Skin of body (tissue), 2 donors: ENCODE measurements around the gene HSPB9. TPM values are rescaled to one million over a fixed set of nuclear protein-coding genes. Genes with fewer than 3 reads are reported as not detected.

Experiments
- DNase-seq: peaks from one replicate; lab custom pipeline; 2025; lab: John Stamatoyannopoulos, UW
- total RNA-seq: library from RNA; depleted of rRNA; stranded (reverse); fragments of >200 nt; gene quantifications from one replicate; pipeline ENCODE4 v1.2.3, GENCODE V29; 2014

Gene HSPB9
- total RNA-seq, 1 donor from 2014 or later, result not detected

DNA sequence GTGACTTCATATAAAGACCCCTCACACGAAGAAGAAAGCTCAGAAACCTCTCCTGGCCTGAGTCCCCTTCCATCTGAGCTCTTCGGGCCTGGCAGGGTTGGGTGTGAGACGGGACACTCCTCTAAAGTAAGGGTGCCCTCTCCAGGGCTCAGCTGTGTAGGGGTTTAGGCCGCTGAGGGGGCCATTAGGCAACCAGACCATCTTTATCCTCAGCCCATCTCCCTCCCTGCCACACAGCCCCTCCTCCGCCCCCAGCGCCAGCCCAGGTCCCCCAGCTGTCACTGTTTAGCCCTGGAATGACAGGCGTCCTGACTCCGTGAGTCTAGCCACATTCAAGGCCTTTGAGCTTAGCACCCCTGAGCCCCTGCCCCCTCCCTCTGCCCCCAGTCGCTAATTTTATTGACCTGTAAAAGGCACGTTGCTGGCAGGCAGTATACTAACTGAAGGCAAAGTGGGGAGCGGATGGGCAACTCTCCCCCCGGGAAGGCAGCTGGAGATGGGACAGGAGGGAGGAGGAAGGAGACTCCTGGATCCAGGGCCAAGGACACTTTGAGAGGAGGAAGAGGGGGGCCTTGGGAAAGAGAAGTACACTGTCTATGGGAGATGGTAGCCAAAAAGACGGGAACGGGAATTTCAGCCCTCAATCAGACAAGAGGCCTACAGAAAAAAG is 23.7 kb upstream of the HSPB9 start:
- no peak for DNase-seq

DNA sequence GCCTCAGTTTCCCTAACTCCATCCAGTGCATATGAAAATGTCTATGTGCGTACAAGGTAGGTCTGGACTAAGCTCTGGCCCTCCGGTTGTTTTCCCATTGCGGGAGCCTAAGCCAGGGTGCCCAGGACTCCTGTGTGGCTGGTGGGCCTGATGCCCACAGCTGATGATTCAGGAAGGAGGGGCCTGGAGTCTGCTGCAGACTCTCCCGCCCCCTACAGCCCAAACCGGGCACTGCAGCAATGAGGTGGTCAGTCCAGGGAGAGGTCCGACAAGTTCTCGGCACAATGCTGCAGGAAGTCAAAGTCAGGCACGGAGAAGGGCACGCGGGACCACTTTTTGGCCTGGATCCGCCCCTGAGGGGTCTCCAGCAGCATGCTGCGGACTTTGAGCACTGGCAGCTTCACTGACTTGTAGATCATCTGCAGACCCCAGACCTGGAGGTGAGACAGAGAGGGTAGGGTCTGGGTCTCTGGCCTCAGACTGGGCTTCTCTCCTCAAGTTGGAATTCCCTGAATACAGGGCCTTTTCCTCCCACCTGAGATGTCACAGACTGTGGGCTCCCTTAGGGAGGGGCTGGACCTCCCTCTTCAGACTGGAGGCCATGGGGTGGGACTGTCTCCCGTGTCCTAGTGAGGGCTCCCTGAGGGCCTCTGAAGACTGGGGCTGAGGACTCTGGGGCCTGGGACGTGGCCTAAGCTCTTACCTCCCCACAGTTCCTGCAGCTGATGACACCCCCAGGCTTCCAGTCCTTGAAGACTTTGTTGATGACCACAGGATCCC is 20.9 kb upstream of the HSPB9 start:
- DNase-seq, result no peak

DNA sequence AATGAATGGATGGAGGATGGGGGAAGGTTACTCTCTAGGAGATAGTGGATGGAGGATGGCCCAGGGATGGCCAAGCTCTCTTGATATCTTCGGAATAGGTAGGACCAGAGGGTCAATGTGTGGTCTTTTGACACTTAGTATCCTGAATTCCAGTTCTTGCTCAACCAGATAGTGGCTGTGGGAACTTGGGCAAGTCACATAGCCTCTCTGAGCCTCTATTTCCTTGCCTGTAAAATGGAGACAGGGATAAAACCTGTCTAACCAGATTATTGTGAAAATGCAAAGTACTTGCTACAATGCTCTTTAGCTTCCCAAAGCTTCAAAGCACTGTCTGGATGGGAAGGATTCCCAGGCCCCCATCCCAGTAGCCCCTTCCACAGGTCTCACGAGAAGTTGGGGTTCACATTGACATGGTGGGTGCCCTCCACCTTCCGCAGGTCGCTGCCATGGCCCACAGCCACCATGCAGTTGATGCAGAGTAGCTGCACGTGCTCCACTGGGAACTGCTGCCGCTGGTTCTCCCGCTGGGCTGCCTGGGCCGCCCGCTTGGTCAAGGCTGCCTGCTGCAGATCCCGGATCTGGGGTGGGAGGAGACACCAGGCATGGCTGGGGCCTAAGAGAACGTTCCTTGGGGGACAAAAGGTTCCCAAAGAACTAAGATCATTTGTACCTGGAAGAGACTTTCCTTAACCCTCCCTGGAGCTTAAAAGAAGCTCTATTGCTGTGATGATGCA is 19.2 kb upstream of the HSPB9 start:
- DNase-seq, result no peak

DNA sequence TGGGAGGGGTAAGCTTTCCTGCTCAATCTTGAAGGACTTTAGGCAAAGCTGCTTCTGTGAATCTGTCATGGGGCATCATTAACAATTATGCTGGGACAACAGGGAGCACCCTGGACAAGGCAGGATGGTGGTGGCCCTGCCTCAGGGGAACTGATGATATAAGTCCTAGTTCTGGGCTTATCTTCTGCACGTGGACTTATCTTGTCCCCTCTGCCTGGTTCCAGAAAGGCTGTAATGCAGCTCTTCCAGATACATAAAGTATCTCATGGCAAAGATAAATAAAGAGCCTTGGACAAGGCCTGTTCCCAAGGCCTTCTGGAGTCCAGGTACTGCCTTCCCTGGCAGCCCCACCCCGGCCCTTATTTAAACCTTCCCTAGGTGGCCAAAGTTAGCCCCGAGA is 18.3 kb upstream of the HSPB9 start:
- DNase-seq, result no peak

DNA sequence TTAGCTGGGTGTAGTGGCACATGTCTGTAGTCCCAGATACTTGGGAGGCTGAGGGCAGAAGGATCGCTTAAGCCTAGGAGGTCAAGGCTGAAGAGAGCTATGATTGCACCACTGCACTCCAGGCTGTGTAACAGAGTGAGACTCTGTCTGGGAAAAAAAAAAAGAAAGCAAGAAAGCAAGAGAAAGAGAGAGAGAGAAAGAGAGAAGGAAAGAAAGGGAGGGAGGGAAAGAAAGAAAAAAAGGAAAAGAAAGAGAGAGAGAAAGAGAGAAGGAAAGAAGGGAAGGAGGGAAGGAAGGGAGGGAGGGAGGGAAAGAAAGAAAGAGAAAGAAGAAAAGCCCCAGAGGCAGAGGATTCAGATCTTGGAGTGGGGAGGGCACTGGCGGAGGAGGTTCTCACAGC is 16.6 kb upstream of the HSPB9 start:
- no peak for DNase-seq

DNA sequence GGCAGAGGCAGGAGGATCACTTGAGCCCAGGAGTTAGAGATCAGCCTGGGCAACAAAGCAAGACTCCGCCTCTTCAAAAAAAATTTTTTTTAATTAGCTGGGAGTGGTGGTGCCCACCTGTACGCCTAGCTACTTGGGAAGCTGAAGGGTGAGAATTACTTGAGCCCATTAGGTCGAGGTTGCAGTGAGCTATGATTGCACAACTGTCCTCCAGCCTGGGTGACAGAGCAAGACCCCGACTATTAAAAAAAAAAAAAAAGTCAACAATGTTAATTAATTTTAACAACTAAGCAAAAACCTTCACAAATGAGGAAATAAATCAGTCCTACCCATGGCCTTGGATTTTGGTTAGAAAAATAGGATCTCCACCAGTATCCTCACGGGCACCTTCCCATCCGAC is 15.5 kb upstream of the HSPB9 start:
- DNase-seq, result no peak

DNA sequence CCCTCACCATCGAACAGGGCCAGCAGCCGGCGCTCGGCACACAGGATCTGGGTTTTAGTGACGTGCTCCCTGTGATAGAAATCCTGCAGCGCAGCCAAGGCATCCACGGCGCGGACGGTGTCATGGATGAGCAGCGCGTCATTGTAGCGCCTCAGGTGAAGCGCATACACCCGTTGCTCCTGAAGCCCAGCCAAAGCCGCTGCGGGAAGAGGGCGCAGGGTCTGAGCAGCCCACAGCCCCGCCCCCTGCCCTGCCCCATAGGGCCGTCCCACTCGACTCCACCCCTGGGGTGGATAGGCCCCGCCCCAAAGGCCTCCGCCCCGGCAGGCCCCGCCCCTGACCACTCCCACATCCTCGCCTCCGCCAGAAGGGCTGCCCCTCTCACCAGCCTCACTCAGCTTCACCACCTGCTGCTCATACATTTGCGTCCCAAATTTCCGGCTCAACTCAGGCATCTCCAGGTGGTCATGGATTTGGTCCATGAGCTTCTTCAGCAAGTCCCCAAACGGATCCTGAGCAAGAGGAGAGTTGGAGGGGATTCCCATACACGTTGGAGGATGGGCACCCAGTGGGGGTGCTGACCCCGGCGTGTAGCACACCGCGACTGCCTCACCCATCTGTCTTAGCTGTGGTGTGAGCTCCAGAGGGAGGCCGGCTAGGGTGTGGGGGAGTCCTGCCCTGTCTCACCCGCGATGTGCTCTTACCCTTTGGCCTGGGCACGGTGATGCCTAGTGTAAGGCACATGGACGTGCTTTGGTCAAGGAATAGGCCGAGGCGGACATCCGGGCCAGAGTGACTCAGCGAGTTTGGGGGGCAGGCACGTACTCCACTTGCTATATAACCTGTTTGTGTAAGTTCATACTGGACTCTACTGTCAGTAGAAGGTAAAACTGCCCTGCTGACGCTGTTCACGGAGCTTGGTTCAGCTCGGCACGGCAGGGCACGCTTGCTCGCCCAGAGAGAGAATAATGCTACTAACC is 14.7 kb upstream of the HSPB9 start:
- no peak for DNase-seq

DNA sequence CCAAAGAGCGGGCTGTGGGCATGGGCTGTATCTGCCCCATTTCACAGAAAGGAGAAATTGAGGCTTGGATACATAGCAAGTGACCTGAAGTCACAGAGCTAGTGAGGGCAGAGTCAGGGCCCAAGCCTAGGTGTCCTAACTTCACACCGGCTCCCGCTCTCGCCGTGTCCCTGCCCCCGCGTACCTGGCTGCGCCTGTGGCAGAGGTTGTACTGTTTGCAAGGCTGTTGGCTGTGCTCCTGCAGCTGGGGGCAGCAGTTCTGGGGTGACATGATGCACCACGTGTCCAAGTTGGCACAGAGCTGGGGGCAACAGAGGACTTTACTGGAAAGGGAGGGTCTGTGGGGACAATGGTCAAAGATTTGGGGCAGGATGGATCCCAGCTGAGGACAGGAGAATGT is 13.5 kb upstream of the HSPB9 start:
- DNase-seq, result no peak

DNA sequence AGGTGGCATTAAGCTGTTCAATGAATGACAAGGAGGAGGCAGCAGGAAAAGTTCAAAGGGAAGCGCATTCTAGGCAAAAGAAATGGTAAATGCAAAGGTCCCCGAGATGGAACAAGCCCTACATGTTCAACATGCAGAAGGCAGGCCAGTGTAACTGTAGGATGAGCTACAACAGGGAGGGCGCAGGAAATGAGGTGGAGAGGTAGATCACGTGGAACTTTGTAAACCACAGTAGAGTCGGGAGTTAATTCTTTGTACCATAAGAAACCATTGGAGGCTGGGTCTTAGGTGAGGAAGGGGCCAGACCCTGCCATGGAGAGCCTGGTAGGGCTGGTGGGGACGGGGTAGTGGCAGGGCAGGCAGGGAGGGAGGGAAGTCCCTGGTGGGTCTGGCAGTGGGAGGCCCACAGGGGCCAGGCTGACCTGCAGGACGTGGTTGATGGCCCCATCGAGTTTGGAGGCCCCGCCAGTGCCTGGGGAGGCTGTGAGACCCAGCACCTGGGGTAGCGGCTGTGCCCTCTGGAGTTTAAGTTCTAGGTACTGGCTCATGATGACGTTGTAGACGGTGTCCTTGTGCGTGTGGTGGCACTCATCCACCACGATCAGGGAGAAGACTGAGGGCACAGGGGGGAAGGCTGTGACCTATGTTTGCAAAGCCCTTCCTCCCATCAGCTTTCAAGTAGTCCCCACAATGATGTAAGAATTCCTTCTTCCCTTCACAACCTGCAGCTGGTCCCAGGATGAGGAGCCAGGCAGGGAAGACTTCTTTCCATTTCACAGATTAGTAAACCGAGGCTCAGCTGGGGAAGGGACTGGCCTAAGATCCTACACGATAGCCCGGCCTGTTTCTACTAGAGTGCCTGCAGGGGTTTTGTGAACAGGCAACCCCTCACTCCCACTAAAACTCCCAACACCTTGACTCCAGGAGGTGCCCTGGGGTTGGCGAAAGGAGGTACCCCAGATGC is 12.0 kb upstream of the HSPB9 start:
- DNase-seq, result no peak

DNA sequence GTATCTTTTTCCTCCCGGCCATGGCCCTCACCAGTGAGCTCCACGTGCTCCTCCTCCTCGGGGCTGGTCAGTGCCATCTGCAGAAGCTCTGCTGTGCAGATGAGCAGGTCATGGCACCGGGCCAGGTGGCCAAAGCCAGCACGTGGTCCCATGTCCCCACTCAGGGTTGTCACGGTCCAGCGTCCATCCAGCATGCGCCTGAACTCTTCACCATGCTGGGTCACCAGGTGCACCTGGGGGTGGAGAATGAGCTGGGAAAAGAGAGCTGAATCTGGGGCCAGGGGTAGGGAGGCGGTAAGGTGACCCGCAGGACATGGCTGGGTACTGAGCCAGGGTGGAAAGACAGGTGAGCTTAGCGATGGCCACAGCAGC is 11.4 kb upstream of the HSPB9 start:
- no peak for DNase-seq

DNA sequence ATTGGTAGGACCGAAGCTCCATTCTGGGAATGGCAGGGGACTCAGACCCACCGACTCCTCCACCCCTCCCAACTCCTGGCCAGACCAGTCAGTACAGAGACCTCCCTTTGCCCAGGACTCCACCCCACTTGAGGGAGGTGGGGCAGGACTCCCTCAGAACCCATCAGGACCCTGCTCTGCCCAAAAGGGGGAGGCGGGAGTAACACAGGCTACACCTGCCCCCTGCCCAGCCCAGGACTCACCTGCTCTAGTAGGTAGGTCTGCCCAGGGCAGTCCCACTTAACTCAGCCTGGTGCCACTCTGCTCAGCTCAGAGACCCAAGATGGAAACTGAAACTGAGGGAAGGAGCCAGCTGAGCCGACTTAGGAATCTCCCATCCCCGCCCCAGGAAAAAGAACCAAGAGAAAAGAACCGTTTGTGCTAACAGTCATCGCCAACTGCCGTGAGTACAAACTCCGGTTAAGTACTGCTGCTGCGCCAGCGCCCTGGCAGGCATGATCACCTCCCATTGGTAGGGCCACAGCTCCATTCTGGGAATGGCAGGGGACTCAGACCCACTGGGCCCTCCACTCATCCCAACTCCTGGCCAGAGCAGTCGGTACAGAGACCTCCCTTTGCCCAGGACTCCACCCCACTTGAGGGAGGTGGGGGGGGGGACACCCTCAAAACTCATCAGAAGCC is 10.6 kb upstream of the HSPB9 start:
- no peak for DNase-seq

DNA sequence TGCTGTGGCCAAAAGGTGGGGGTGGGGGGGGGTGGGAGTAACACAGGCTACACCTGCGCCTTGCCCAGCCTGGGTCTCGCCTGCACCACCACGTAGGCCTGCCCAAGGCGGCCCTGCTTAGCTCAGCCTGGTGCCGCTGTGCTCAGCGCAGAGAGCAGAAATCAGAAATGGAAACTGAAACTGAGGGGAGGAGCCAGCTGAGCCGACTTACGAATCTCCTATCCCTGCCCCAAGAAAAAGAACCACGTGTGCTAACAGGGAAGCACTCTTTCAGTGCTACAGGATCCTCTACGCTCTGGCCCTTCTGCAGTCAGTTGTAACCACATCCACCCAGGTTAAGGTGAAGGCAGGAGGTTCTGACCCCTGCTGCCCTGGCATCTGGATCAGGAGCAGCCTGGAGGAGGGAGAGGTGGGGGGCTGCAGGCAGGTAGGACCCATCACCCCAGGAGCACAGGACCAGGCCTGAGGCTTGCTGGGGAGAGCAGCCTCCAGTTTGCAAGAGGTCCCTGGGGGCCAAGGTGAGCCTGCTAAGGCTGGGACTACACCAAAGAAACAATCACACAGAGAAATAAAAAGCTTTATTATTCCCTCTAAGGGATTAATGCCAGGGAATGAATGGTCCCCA is 9.9 kb upstream of the HSPB9 start, which contains the start of gene DHX58:
Gene DHX58 (minus strand): TSS at position 163 of the 625 bp plus-strand sequence. CDS start 822 bp downstream, outside the sequence.
- peak; percentile 79 for DNase-seq

DNA sequence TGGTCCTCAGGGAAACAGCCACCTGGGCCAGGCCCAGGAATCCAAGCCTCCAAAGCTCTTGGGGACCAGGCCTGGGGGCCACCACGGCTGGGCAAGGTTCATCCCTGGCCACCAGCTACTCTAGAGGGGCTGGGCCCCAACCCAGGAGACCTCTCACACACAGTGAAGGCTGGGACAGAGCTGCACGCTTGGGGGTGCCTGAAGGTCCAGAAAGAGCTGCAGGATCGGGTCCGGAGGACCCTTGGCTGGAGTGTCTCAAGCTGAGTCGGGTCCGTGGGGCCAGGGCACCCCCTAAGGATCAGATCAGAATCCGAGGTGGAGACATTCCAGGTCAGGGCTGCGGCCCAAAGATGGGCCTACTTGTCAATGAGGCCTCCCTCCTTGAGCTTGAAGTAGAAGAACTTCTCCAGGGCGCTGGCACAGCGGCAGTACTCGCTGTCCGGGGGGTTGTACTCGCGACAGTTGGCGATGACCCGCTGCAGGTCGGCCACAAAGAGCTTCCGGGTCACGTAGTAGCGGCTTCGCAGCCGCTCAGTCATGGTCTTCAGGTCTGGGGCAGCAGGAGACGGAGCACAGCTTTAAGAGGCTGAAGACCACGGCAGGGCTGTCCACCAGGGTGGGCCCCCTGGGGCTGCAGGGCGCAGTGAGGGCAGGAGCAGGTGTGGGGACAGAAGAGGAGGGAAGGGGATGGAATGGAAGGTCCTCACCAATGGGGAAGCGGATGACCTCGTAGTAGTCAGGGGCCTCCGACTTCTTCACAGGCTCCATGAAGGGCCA is 9.1 kb upstream of the HSPB9 start:
- DNase-seq, result no peak

DNA sequence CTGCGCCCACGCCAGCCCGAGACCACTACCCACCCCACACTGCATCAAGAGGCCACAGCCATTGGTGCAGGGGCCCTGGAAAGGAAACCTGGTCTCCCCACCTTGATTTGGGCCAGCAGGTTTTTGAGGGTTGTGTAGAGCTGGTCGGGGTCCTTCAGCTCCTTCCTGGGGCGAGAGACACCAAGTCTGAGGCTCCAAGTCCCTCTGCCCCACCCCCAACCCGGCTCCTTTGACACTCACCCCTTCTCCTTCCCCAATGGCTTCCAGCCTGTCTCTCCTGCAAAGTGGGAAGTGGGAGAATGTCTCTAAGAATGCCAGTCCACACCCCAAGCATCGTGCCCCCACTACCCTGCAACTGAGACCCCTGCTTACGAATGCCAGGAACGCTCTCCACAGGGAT is 8.5 kb upstream of the HSPB9 start:
- no peak for DNase-seq

DNA sequence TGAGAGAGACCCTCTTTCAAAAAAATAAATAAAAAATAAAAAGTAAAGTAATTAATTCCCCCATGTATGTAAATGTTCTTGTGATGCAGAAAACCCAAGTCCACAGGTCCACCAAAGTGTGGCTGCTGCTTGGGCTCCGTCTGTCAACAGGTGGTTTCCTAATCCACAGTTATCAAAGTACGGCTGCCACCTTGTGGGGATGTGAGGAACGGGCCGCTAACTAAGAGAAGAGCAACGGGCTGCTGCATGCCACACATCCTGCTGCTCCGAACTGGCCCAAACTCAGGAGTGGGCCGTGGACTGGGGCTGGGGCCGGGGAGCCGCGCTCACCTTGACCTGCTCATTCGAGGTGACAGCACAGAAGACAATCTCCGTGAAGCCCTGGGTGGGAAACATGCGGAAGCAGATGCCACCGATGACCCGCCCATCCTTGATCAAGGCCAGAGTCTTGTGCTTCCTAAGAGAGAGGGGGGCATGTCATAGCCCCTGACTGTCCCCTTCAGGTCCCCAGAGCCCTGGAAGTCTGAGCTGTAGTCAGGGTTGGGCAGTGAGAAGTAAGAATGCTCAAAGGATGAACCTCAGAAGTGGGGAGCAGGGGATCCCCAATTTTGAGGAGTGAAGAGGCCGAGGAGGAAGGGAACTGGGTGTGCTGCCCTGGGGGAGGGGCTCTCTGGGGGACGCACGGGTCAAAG is 5.8 kb upstream of the HSPB9 start:
- peak; percentile 44 for DNase-seq

DNA sequence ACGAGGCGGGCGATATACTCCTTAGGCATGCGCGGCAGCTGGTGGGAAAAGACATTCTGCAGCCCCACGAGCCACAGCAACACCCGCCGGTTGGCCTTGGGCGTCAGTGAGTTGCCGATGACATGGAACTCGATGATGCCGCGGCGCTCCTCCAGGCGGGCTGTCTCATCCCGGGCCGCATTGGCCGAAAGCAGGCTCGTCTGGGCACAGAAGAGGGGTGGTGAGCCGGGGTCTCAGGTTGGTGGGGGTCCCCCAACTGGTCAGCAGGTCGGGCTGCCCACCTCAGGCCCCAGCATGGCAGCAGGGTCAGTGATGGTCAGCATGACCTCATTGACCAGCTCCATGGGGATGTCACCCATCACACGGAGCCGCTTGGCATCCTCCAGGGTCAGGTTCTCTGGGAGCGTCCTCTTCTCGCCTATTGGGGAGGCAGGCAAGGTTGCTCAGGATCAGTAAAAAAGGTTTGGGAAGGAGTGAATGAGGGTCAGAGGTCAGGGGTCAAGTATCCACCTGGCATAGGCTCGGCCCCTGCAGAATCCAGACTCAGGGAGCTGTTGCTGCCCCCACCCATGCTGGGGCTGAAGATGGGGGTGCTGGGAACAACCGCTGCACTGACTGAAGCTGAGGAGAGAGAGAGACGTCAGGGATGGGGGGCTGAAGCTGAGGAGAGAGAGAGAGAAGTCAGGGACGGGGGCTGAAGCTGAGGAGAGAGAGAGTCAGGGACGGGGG is 5.0 kb upstream of the HSPB9 start:
- DNase-seq, result no peak

DNA sequence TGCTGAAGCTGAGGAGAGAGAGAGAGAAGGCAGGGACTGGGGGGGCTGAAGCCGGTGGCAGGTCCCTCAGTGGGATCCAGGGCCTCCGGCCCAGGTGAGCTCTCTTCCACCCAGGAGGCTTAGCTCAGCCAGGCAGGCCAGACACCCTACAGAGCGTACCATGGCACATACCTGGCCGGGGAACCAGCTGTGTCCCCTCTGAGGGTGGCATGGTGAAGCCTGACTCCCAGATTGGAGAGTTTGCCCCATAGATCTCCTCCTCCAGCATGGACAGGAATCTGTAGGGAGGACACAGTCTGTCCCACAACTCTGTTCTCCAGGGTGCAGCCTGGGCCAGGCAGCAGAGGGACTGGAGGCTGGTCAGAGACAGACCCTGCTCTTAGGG is 4.5 kb upstream of the HSPB9 start:
- no peak for DNase-seq
